Measurements from ENCODE around the gene ZBTB1. TPM values are rescaled to one million over a fixed set of nuclear protein-coding genes. Genes with fewer than 3 reads are reported as not detected.
"Not testable (repeated sequence)": the region's sequence is repeated elsewhere in the genome, so short reads cannot be mapped to it uniquely, and the experiment has no call there.

ZBTB1 gene
- total RNA-seq, 1 donor from 2014 or later, result 101 TPM

DNA sequence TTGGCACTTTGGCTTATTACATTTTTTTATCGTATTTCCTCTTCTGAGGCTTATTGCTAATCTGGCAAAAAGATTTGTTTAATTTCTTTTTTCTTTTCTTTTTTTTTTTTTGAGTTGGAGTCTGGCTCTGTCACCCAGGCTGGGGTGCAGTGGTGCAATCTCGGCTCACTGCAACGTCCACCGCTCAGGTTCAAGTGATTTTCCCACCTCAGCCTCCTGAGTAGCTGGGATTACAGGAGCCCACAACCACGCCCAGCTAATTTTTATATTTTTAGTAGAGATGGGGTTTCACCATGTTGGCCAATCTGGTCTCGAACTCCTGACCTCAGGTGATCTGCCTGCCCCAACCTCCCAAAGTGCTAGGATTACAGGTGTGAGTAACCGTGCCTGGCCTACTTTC lies 65.1 kb downstream of the ZBTB1 start:
- DNase-seq (ENCODE audit: low read depth), result not testable (repeated sequence)

DNA sequence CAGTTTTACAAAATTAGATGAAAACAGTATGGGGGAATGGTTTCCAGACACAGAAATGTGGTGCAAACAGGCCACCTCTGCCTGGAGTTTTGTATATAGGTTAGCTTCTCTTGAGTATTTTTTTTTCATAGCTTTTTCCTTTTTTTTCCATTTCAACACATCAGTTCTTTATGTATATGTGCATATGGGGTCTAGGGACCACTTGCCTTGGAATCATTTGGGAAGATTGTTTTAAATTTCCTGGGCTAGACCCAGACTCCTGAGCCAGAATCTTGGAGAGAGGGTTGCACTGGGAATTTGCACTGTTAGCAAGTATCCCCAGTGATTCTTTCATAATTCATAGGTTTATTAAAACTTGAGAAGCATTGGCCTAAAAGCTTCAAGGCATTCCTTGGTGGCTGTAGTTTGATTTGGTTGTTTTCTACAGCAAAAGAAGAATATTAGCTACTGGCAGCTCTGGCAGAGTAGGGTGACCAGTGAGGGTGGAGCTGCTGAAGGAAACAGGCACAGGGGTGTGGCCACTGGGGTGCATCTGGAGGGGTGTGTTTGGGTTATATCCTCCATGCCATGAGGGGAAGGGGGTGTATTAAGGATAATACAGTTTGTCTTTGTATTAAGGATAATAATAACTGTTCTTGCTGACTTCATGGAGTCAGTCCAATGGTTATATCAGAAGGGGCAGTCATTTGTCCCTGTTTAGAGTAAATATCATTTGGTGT lies 68.0 kb downstream of the ZBTB1 start:
- no peak for DNase-seq (ENCODE audit: low read depth)

DNA sequence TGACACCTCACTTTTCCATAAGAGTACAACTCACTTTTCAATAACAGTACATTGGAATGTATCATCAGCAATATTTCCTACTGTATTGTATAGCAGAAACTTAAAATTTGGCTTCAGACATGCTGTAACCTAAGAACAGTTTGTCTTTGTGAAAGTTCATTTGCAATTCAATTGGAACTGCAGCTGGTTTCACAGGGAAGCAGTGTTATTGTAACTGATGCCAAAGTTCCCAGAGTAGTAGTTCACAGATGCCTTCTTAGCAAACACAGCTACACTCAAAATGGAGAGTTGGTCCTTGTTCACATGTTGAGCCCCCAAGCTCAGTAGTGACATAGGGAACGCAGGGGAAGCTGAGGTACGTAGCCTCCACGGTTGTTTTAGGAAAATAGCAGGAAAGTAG lies 68.5 kb downstream of the ZBTB1 start:
- DNase-seq (ENCODE audit: low read depth), result peak; percentile 75

Other genes starting within 250 kb of the ZBTB1 start
- gene ESR2, start 210.4 kb upstream of the ZBTB1 start, total RNA-seq, result 0.20 TPM in 1 of 2 replicates, not detected in the other
- 79.0 and 84.5 TPM in 2 replicates for gene MTHFD1, start 116.4 kb upstream of the ZBTB1 start, total RNA-seq
- 4.7 and 16.3 TPM in 2 replicates for gene AKAP5, start 39.3 kb upstream of the ZBTB1 start, total RNA-seq
- 4.7 and 12.9 TPM in 2 replicates for gene ZBTB25, start 932 bp upstream of the ZBTB1 start, total RNA-seq
- gene HSPA2, start 36.0 kb downstream of the ZBTB1 start, total RNA-seq, result 25.0 and 44.2 TPM in 2 replicates
- 1.7 and 2.6 TPM in 2 replicates for gene PPP1R36, start 45.2 kb downstream of the ZBTB1 start, total RNA-seq
- 68.9 and 119 TPM in 2 replicates for gene PLEKHG3, start 199.7 kb downstream of the ZBTB1 start, total RNA-seq

All from renal cortical epithelial cell (primary cell).